Measurements from ENCODE around the gene GAST.

GAST gene

GRCh38 chr17:41717408-41718286 lies 5.5 kb downstream of the GAST start:
- DNase-seq, result no peak

GRCh38 chr17:41718287-41718645 lies 6.1 kb downstream of the GAST start:
- no peak for DNase-seq

GRCh38 chr17:41722231-41722630 lies 10.1 kb downstream of the GAST start:
- DNase-seq, result no peak

- DNase-seq, result no peak
Measured at GRCh38 chr17:41723801-41724475, 11.8 kb downstream of the GAST start.

GRCh38 chr17:41724476-41725050 lies 12.4 kb downstream of the GAST start:
- DNase-seq, result peak; percentile 13

- DNase-seq, result no peak
Measured at GRCh38 chr17:41725134-41725533, 13.0 kb downstream of the GAST start.

GRCh38 chr17:41728056-41728455 lies 15.9 kb downstream of the GAST start:
- no peak for DNase-seq

GRCh38 chr17:41730479-41730878 lies 18.3 kb downstream of the GAST start:
- DNase-seq, result no peak

GRCh38 chr17:41731836-41732235 lies 19.7 kb downstream of the GAST start:
- no peak for DNase-seq

- no peak for DNase-seq
Measured at GRCh38 chr17:41733348-41734138, 21.4 kb downstream of the GAST start.

- DNase-seq, result peak; percentile 11
Measured at GRCh38 chr17:41734139-41734948, 22.2 kb downstream of the GAST start, which contains the start of gene HAP1. TSS of gene HAP1 (minus strand) at chr17:41734643. CDS start at chr17:41734634, 9 bp downstream.

GRCh38 chr17:41734949-41735313 lies 22.8 kb downstream of the GAST start:
- no peak for DNase-seq

GRCh38 chr17:41735744-41736143 lies 23.6 kb downstream of the GAST start:
- DNase-seq, result no peak

GRCh38 chr17:41736983-41737679 lies 25.0 kb downstream of the GAST start:
- DNase-seq, result no peak

GRCh38 chr17:41737680-41738023 lies 25.5 kb downstream of the GAST start:
- no peak for DNase-seq

GRCh38 chr17:41738077-41738800 lies 26.1 kb downstream of the GAST start:
- peak; percentile 71 for DNase-seq

- no peak for DNase-seq
Measured at GRCh38 chr17:41738801-41739112, 26.6 kb downstream of the GAST start.

GRCh38 chr17:41739661-41740352 lies 27.7 kb downstream of the GAST start:
- no peak for DNase-seq

GRCh38 chr17:41740506-41740905 lies 28.4 kb downstream of the GAST start:
- no peak for DNase-seq

GRCh38 chr17:41741709-41742108 lies 29.6 kb downstream of the GAST start:
- no peak for DNase-seq

GRCh38 chr17:41748275-41748674 lies 36.1 kb downstream of the GAST start:
- no peak for DNase-seq
